Heart left ventricle (tissue), 16 donors: Measurements from ENCODE around the gene MAP7D1. TPM values are rescaled to one million over a fixed set of nuclear protein-coding genes. Genes with fewer than 3 reads are reported as not detected.

Experiments
- ATAC-seq, 4 donors: fragments of 200-7000 bp; cut with Tn5 transposase; one replicate each; pipeline ENCODE4 v1.9.1; 2020 to 2022; ENCODE audit warnings: moderate library complexity in 4 of 4, mild to moderate bottlenecking in 3 of 4, moderate number of reproducible peaks in 1 of 4
- DNase-seq, 5 donors: peaks; one replicate each; pipeline ENCODE4 v3.0.0-alpha.2; 2020
- H3K27ac ChIP-seq, 12 donors: fragments of 200-600 bp; sonication (generic) in 4 of 12; one replicate each; pipeline versions ENCODE4 v1.5.0 to v1.8.0; 2016 to 2022; ENCODE audit warnings: mild to moderate bottlenecking in 2 of 12
- H3K27me3 ChIP-seq, 9 donors: fragments of 200-600 bp; sonication (generic) in 2 of 9; one replicate each; pipeline versions ENCODE4 v1.5.1 to v1.8.0; 2016 to 2022; ENCODE audit warnings: mild to moderate bottlenecking in 3 of 9
- H3K36me3 ChIP-seq, 9 donors: fragments of 200-600 bp; sonication (generic) in 2 of 9; one replicate each; pipeline versions ENCODE4 v1.5.0 to v1.8.0; 2018 to 2022; ENCODE audit warnings: mild to moderate bottlenecking in 2 of 9
- H3K4me1 ChIP-seq, 12 donors: fragments of 200-600 bp; sonication (generic) in 4 of 12; one replicate each; pipeline versions ENCODE4 v1.5.0 to v1.8.0; 2016 to 2022; ENCODE audit warnings: mild to moderate bottlenecking in 3 of 12
- H3K4me3 ChIP-seq, 12 donors: fragments of 200-600 bp; sonication (generic) in 4 of 12; one replicate each; pipeline versions ENCODE4 v1.5.0 to v1.8.0; 2017 to 2022; ENCODE audit warnings: mild to moderate bottlenecking in 9 of 12, moderate library complexity in 4 of 12
- H3K9me3 ChIP-seq, 12 donors: fragments of 200-600 bp; sonication (generic) in 4 of 12; one replicate each; pipeline versions ENCODE4 v1.5.0 to v1.8.0; 2016 to 2022; ENCODE audit warnings: mild to moderate bottlenecking in 1 of 12
- CTCF ChIP-seq, 12 donors: fragments of 200-600 bp; sonication (generic) in 4 of 12; IDR thresholded peaks; one replicate each; pipeline versions ENCODE4 v1.5.0 to v1.8.0; 2018 to 2022; ENCODE audit warnings: antibody characterized with exemption in 12 of 12, mild to moderate bottlenecking in 5 of 12
- POLR2A ChIP-seq, 2 donors: fragments of 450-650 bp; IDR thresholded peaks; one replicate each; pipeline ENCODE4 v1.6.1; 2017; ENCODE audit warnings: antibody characterized with exemption in 2 of 2, mild to moderate bottlenecking in 2 of 2, moderate library complexity in 2 of 2
- WGBS, 4 donors: extraction: QIAGEN DNeasy Blood & Tissue Kit in 2 of 4; methylation state at CpG; one replicate each; pipeline versions ENCODE4 v1.1.5 to v1.1.7; 2013 to 2018; 5-methylcytosine and 5-hydroxymethylcytosine counted together
- intact Hi-C, 10 donors: fragments of 100-400 bp; cut with DNase I; formaldehyde crosslinking; loops; one replicate each; pipeline versions ENCODE4 v1.11.1 to v1.14.2; 2022
- polyA plus RNA-seq, 2 donors: library from polyadenylated mRNA; stranded (reverse); fragments of 200-250 nt; gene quantifications; one replicate each; pipeline ENCODE4 v1.2.3, GENCODE V29; 2013
- total RNA-seq, 9 donors: library from RNA; depleted of rRNA in 2 of 9; stranded (reverse); fragments of >200 nt in 2 of 9; fragmentation: NEBNext Ultra II Directional in 3 of 9; extraction: Animal tissue kit (Norgen Biotek cat#: 25700) in 3 of 9; gene quantifications; one replicate each; pipeline versions ENCODE4 v1.1.0 to v1.2.4, GENCODE V29; 2016 to 2023
- donor health status: ischemic (EF 13 %, LVEDD 7.1; RV severe dilation, severe dysfunction).
- donor health status: healthy with polysubstance abuse.
- donor health status: DM: no; HTN: yes; CAD: no.
- donor health status: DM: no; HTN: no; CAD: no.
- donor health status: ischemic (EF 25% LVEDD 6.9; RV normal size, moderate dysfunction).
- donor health status: ischemic (EF 25% LVEDD 5.7; RV mildly dilated, moderate dysfunction).
- donor health status: healthy.
- donor health status: DM: yes; HTN: yes; CAD: no.
- donor health status: ischemic (EF 35%, LVEDD 5.7; RV mildly dilated, moderate dysfunction).
- donor health status: nonischemic (EF 11% LVEDD 7.7; RV severe dilation, severe dysfunction).
- donor health status: DM: yes; HTN: yes; CAD: no.
- donor health status: PGD.
- donor health status: ischemic (EF 29% LVEDD 5.4; RV normal size, mild dysfunction).
- donor health status: nonischemic (EF 23%, LVEDD 6.1; RV moderate dilation, normal function).

MAP7D1 gene
- total and polyA plus RNA-seq, 11 donors, result 236 to 706 (median 328) TPM

- intact Hi-C loops, result no loop called here
- ATAC-seq (no peak), DNase-seq (no peak)
- no peaks in the 10 kb centered on the region for H3K9me3 ChIP-seq
- peak overlapping the region in 1 of 12 donors; percentile 57 for H3K27ac ChIP-seq
- no peaks in the 10 kb centered on the region for H3K36me3 ChIP-seq
- H3K27me3 ChIP-seq, result peaks cover 0 to 18% (median 0%) of the 10 kb centered on the region in 9 donors
- TF ChIP-seq POLR2A (IDR thresholded peaks at IDR 0.05) (no peak), CTCF (IDR thresholded peaks at IDR 0.05) (no peak)
- H3K4me3 ChIP-seq, result peak overlapping the region in 8 of 12 donors; percentile 15 to 52 (median 42)
- 22 to 59% (median 25%) methylated on average over 15 to 42 of the region's 42 CpGs for WGBS, 4 donors
- peaks cover 0 to 35% (median 0%) of the 10 kb centered on the region in 12 donors for H3K4me1 ChIP-seq
Observed at GRCh38 chr1:36124404-36125128, 31.4 kb upstream of the MAP7D1 start.

- Histone ChIP-seq H3K27ac (peak within 1 kb of the TSS in 1 of 12 donors; percentile 57), H3K9me3 (no peaks in the 10 kb centered on the region), H3K36me3 (no peaks in the 10 kb centered on the region), H3K27me3 (peaks cover 0 to 18% (median 0%) of the 10 kb centered on the region in 9 donors), H3K4me3 (peak within 1 kb of the TSS in 11 of 12 donors; percentile 17 to 52 (median 44)), H3K4me1 (peaks cover 0 to 30% (median 0%) of the 10 kb centered on the region in 12 donors)
- 10 to 39% (median 16%) methylated on average over 23 to 77 of the region's 77 CpGs for WGBS, 4 donors
- TF ChIP-seq POLR2A (IDR thresholded peaks at IDR 0.05), result no peak
- TF ChIP-seq CTCF (IDR thresholded peaks at IDR 0.05), result no peak
- ATAC-seq (peak in 3 of 4 donors; percentile 54 to 75 (median 65)), DNase-seq (peak in 3 of 5 donors; percentile 36 to 53 (median 41))
- intact Hi-C loops, result no loop called here
Observed at GRCh38 chr1:36125129-36125991, 30.6 kb upstream of the MAP7D1 start, which contains the start of gene COL8A2. COL8A2 (minus strand) TSS chr1:36125222; CDS start chr1:36100242, 24,980 bp downstream.

- H3K27me3 ChIP-seq, result peaks cover 0 to 18% (median 0%) of the 10 kb centered on the region in 9 donors
- intact Hi-C loops, result no loop called here
- H3K27ac ChIP-seq, result no peak overlapping the region
- H3K9me3 ChIP-seq, result no peaks in the 10 kb centered on the region
- no peak overlapping the region for H3K4me3 ChIP-seq
- H3K4me1 ChIP-seq, result peaks cover 0 to 30% (median 0%) of the 10 kb centered on the region in 12 donors
- TF ChIP-seq POLR2A (IDR thresholded peaks at IDR 0.05), result no peak
- TF ChIP-seq CTCF (IDR thresholded peaks at IDR 0.05), result no peak
- 79 to 88% (median 86%) methylated on average over 21 of the region's 21 CpGs for WGBS, 4 donors
- H3K36me3 ChIP-seq, result no peaks in the 10 kb centered on the region
- ATAC-seq, result no peak
- no peak for DNase-seq
Observed at GRCh38 chr1:36126005-36126716, 29.8 kb upstream of the MAP7D1 start.
